K562 (cell line): ENCODE measurements around the gene DPP9. TPM values are rescaled to one million over a fixed set of nuclear protein-coding genes. Genes with fewer than 3 reads are reported as not detected.
A peak's percentile ranks its signal among the peaks of the same experiment; 100 is the strongest.

Experiments used
- E2F4 ChIP-seq: sonication (generic); formaldehyde crosslinking; IDR thresholded peaks from 2 replicates; pipeline ENCODE4 v1.8.0; 2022; ENCODE audit warnings: mild to moderate bottlenecking, low read depth, missing genetic modification reagents
- ELK3 ChIP-seq: fragments of 450-650 bp; formaldehyde crosslinking; IDR thresholded peaks from 2 replicates; pipeline ENCODE4 v1.4.0; 2020; ENCODE audit warnings: mild to moderate bottlenecking
- MEIS2 ChIP-seq: fragments of 450-650 bp; IDR thresholded peaks from 2 replicates; pipeline ENCODE4 v1.6.1; 2014; ENCODE audit warnings: mild to moderate bottlenecking; ENCODE audit not compliant: partially characterized antibody
- MLLT1 ChIP-seq, 2 experiments: fragments of 450-650 bp; IDR thresholded peaks; 2 replicates each; pipeline ENCODE4 v1.6.1; 2016
- PBX2 ChIP-seq, 2 experiments: IDR thresholded peaks in 1 of 2; conservative IDR thresholded peaks in 1 of 2; 2 replicates each; pipeline ENCODE4 v1.6.1; 2016; ENCODE audit warnings: low read depth in 2 of 2, mild to moderate bottlenecking in 1 of 2, missing compliant biosample characterization in 1 of 2, missing genetic modification characterization in 1 of 2, moderate library complexity in 1 of 2
- PHF8 ChIP-seq: fragments of 200-600 bp; sonication (generic); IDR thresholded peaks from 2 replicates; pipeline ENCODE4 v1.6.1; 2012; ENCODE audit warnings: mixed run types, mild to moderate bottlenecking, inconsistent platforms, low read length, moderate library complexity, borderline replicate concordance
- PREB ChIP-seq: sonication (generic); formaldehyde crosslinking; IDR thresholded peaks from 2 replicates; pipeline ENCODE4 v1.8.1; 2023; ENCODE audit warnings: mild to moderate bottlenecking, missing genetic modification reagents
- SMARCE1 ChIP-seq: fragments of 450-650 bp; IDR thresholded peaks from 2 replicates; pipeline ENCODE4 v1.7.1; 2016; ENCODE audit warnings: mild to moderate bottlenecking
- SMC3 ChIP-seq: conservative IDR thresholded peaks from 2 replicates; pipeline ENCODE4 v1.6.1; 2011; ENCODE audit warnings: low read depth, low read length, improper control_type of control experiment; ENCODE audit not compliant: insufficient read depth
- ZNF140 ChIP-seq: fragments of 250-450 bp; sonication (Bioruptor Pico); IDR thresholded peaks from 2 replicates; pipeline ENCODE4 v1.8.0; 2021; ENCODE audit warnings: moderate library complexity, mild to moderate bottlenecking, inconsistent platforms
- ZNF143 ChIP-seq: sonication (generic); formaldehyde crosslinking; IDR thresholded peaks from 2 replicates; pipeline ENCODE4 v1.9.0; 2022; ENCODE audit warnings: mild to moderate bottlenecking, missing genetic modification reagents
- ZNF239 ChIP-seq: fragments of 250-450 bp; sonication (Bioruptor Pico); IDR thresholded peaks from 2 replicates; pipeline ENCODE4 v1.4.0; 2020; ENCODE audit warnings: mild to moderate bottlenecking
- ZNF431 ChIP-seq: sonication (generic); formaldehyde crosslinking; IDR thresholded peaks from 2 replicates; pipeline ENCODE4 v1.8.0; 2022; ENCODE audit warnings: mild to moderate bottlenecking, missing genetic modification reagents
- ZNF512 ChIP-seq: IDR thresholded peaks from 2 replicates; pipeline ENCODE4 v1.6.1; 2016; ENCODE audit warnings: missing genetic modification characterization, missing compliant biosample characterization
- ZNF696 ChIP-seq: fragments of 250-450 bp; sonication (Bioruptor Pico); conservative IDR thresholded peaks from 2 replicates; pipeline ENCODE4 v1.4.0; 2020; ENCODE audit warnings: mild to moderate bottlenecking, moderate library complexity
- ZSCAN29 ChIP-seq: fragments of 450-650 bp; IDR thresholded peaks from 2 replicates; pipeline ENCODE4 v1.6.1; 2017
- polyA plus RNA-seq, 8 experiments: library from polyadenylated mRNA; depleted of rRNA in 4 of 8; stranded (reverse) in 5 of 8; unstranded in 3 of 8; fragments of >200 nt; fragmentation: Nextera tagmentation in 2 of 8; fragmentation: Illumina TruSeq in 1 of 8; extraction: Ambion mirVana in 2 of 8; extraction: Trizol in 1 of 8; gene quantifications; 2 replicates each; pipeline versions ENCODE4 v1.2.1 to v1.2.3, GENCODE V29; 2011 to 2014; ENCODE audit warnings: inconsistent platforms in 1 of 8, missing spikeins in 1 of 8
- total RNA-seq, 7 experiments: library from RNA; depleted of rRNA in 6 of 7; stranded (reverse); fragments of >200 nt in 6 of 7; fragmentation: Illumina TruSeq in 2 of 7; extraction: Trizol in 2 of 7; gene quantifications; 2 replicates each; pipeline versions ENCODE4 v1.2.1 to v1.2.3, GENCODE V29; 2011 to 2021; ENCODE audit warnings: low replicate concordance in 1 of 7

DPP9 gene
- total and polyA plus RNA-seq, 9 of the 15 experiments (the other 6 are each of a cell fraction or from before 2014, with no cell fraction given) = 0.90 to 66.7 (median 24.5) TPM

GRCh38 chr19:4723595-4724514, at the start of gene DPP9 (continued):
- TF ChIP-seq PREB (CRISPR knock-in tag) (peak; percentile 27; the same call in 1 of the 2 replicates), ZNF143 (CRISPR knock-in tag) (peak; percentile 46; the same call in 1 of the 2 replicates), SMARCE1 (no peak), ZNF140 (CRISPR knock-in tag) (no peak), ZNF431 (peak; percentile 56), SMC3 (no peak), ZNF512 (tag) (no peak), ZNF696 (CRISPR knock-in tag) (no peak), ELK3 (no peak), ZSCAN29 (no peak), MLLT1 (IDR thresholded peaks at IDR 0.05) (peak; percentile 25 to 34; a peak in 1 of 4 replicates), PBX2 (CRISPR knock-in tag; IDR thresholded peaks at IDR 0.05; ENCODE audit: low read depth) (no peak), PBX2 (tag; conservative IDR thresholded peaks at IDR 0.05; ENCODE audit: low read depth) (no peak), MEIS2 (no peak), E2F4 (CRISPR knock-in tag) (no peak), ZNF239 (CRISPR knock-in tag) (peak; percentile 76), PHF8 (peak; percentile 86; the same call in 1 of the 2 replicates)
